Measurements from ENCODE around the gene GREB1. TPM values are rescaled to one million over a fixed set of nuclear protein-coding genes. Genes with fewer than 3 reads are reported as not detected.

GREB1 gene
- total and polyA plus RNA-seq, 2 of the 4 experiments (the other 2 are of a cell fraction), result 0.05 TPM; not detected in 1

GRCh38 chr2:11691076-11691660, 157.3 kb downstream of the GREB1 start (continued):
- TF ChIP-seq RAD21 (IDR thresholded peaks at IDR 0.05; ENCODE audit: low read length) (no peak), RFX5 (IDR thresholded peaks at IDR 0.05; ENCODE audit: low read depth, low read length) (no peak), CHD1 (IDR thresholded peaks at IDR 0.05; ENCODE audit: low read depth, low read length) (no peak), POLR2A (IDR thresholded peaks at IDR 0.05; ENCODE audit: low read depth, low read length) (no peak)
- TF ChIP-seq, protein P1, sequence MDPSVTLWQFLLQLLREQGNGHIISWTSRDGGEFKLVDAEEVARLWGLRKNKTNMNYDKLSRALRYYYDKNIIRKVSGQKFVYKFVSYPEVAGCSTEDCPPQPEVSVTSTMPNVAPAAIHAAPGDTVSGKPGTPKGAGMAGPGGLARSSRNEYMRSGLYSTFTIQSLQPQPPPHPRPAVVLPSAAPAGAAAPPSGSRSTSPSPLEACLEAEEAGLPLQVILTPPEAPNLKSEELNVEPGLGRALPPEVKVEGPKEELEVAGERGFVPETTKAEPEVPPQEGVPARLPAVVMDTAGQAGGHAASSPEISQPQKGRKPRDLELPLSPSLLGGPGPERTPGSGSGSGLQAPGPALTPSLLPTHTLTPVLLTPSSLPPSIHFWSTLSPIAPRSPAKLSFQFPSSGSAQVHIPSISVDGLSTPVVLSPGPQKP (IDR thresholded peaks at IDR 0.05; ENCODE audit: borderline replicate concordance, low read depth, low read length), result no peak

Small RNA genes within 50 kb of the gene (microRNA-seq; reads per million reads assigned to microRNA genes)
- gene MIR4429 (ENCODE audit: insufficient read depth in 1 of 2, insufficient read length in 1 of 2, unreplicated experiment in 1 of 2), result 0 reads per million in 2 experiments
- gene RN7SL674P (ENCODE audit: insufficient read depth, insufficient read length), result not detected
- gene RNA5SP84 (ENCODE audit: insufficient read depth, insufficient read length), result not detected
- not detected for gene RNU2-13P (ENCODE audit: insufficient read depth, insufficient read length)

Small RNA genes within 50 kb of the gene (small RNA-seq; reads per million reads assigned to genes)
- 0 to 0.17 (median 0) reads per million in 5 experiments for gene MIR4429
- gene RN7SL674P, result 0 reads per million in 5 experiments
- 0 reads per million in 5 experiments for gene RNA5SP84
- 0.08 to 187 (median 6.3) reads per million in 5 experiments for gene RNU2-13P

Other genes starting within 250 kb of the GREB1 start
- gene ROCK2, start 189.4 kb upstream of the GREB1 start, total RNA-seq (2012; rRNA removed), result 28.3 and 59.7 TPM in 2 replicates
- gene ROCK2, start 189.4 kb upstream of the GREB1 start, polyA plus RNA-seq (2012; rRNA removed), result 7.1 and 9.0 TPM in 2 replicates
- 10.9 and 11.7 TPM in 2 replicates for gene E2F6, start 67.9 kb upstream of the GREB1 start, total RNA-seq (2012; rRNA removed)
- 7.2 and 8.2 TPM in 2 replicates for gene E2F6, start 67.9 kb upstream of the GREB1 start, polyA plus RNA-seq (2012; rRNA removed)
- gene NTSR2, start 136.2 kb downstream of the GREB1 start, total RNA-seq (2012; rRNA removed), result not detected in 2 replicates
- gene NTSR2, start 136.2 kb downstream of the GREB1 start, polyA plus RNA-seq (2012; rRNA removed), result not detected in 2 replicates
- 21.3 and 21.7 TPM in 2 replicates for gene LPIN1, start 212.6 kb downstream of the GREB1 start, total RNA-seq (2012; rRNA removed)
- 24.4 and 25.1 TPM in 2 replicates for gene LPIN1, start 212.6 kb downstream of the GREB1 start, polyA plus RNA-seq (2012; rRNA removed)

All from IMR-90 (cell line).